HG03521 (cell line): ENCODE results near the gene ISM1.
A peak's percentile ranks its signal among the peaks of the same experiment; 100 is the strongest.

ENCODE experiments used
- ATAC-seq: cut with Tn5 transposase; IDR thresholded peaks from one replicate; pipeline ENCODE4 v1.9.1; 2021; ENCODE audit warnings: mild to moderate bottlenecking, moderate library complexity; ENCODE audit not compliant: unreplicated experiment

Gene ISM1

DNA sequence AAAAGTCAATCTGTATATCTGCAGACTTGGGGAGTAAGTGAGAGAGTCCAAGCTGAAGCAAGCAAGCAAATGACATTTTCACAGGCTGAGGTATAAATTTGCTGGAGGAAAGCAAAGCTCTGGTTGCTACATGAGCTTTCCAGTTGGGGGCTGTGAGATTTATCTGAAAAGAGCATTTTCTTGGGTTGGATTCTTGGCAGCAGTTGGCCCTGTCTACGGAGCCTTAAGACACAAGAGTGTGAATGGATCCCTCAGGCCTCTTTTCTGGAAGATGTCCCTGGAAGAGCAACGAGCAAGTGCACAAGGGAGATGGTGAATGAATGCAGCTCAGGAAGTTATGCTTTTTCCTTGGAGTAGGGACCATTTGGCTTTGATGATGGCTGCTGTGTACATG is 30.8 kb downstream of the ISM1 start:
- no peak for ATAC-seq

DNA sequence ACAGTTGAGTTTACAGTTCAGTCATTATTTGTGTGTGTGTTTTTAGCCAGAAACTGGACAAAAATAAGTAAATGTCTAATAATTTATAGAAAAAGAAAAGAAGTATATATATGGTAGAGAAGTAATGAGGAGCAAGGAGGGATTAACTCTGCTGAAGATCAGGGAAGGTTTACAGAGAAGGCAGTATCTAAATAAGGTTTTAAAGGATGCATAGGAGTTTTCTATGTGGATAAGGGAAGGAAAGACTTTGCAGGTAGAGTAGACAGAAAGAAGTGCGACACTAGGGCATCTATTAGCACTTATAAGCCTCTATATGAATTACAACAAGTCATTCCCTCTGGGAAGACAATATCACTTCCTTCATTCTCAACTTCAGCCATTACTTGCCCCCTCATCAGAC is 34.3 kb downstream of the ISM1 start:
- ATAC-seq, result no peak

DNA sequence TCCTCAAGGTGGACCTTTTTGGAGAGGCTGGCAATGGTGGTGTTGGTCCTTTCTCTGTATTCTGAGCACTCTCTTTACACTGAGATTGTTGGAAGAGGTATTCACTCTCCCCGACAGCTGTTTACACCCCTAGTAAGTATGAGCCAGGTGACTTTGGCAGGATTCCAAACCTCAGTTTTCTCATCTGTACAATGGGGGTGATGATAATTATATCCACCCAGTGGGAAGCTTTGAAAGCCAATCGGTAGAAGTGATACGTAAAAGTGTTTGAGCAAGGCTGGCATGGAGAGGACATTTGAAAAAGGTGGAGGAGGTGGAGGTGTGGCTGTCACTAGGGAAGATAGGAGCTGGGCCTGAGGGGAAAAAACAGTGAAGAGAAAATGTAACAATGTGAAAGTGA is 35.5 kb downstream of the ISM1 start:
- ATAC-seq, result no peak

DNA sequence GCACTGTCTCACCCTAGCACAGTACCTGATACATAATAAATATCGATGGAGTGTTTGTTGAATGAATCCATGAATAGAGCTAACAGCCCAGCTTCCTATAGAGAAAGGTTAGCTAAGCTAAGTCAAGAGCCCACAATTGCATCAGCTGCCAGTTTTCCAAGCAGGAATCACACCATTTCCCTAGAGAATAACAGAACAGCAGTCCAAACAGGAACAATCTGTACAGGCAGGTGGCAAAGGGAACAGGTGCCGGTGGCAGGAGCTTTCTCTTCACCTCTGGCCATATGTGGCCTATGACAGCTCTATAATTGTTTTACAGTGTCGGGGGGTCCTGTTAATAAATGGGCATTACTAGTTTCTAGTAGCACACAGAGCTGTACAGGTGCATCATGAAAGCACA is 38.8 kb downstream of the ISM1 start:
- no peak for ATAC-seq

DNA sequence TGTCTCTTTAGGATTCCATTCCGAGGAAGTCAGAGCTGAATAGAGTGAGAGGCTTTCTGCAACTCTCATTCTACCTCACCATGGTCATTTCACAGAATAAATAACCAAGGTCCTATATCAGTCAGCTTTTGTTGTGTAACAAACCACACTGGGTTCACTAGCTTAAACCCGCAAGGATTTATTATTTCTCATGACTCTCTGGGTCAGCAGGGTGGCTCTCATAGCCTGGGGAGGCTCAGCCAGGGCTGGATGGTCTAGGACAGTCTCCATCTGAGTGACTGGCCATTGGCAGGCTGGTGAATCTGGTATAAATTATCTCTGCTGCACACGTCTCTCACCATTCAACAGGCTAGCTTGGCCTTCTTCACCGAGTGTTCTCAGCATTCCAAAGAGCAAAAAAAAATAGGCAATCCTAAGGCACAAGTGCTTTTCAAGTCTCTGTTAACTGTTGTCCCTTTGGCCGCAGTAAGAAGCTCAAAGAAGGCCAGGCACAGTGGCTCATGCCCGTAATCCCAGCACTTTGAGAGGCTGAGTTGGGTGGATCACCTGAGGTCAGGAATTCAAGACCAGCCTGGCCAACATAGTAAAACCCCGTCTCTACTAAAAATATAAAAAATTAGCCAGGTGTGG is 39.7 kb downstream of the ISM1 start:
- no peak for ATAC-seq

DNA sequence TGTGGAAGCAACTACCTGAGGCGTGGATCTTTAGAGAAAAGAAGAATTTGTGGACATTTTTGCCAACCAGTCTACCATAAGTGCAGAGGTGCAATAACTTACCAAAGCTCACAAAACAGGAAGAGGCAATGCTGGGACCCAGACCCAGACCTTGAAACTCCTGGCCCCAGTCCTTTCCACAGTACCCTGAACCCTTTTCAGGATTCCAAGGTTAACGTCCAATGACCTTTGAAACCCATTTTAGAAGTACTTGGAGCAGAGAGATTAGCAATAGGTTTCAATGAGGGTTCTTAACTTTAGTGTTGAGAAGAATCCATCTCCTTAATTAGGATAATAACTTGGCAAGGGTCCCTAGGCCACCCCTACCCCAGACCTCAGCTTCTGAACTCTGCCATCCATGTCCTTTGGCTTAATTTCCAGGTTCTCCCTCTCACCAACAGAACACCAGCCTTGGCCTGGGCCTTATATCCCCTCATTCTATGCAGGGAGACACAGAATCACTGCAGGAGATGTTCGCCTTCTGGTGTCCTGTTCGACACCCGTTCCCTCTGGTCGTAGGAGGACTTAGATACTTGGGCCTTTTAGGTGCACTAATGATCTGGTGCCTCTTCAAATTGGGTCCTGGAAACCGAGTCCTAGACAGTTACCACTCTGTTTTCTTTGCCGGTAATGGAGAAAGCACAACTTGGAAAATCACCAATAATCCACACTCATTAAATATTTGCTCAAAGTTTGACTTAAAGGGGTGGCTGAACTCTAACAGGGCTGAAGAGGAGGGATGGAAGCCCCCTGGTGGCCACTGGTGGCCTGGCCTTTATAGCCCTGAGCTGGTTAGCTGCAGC is 40.6 kb downstream of the ISM1 start:
- ATAC-seq, result peak; percentile 66

DNA sequence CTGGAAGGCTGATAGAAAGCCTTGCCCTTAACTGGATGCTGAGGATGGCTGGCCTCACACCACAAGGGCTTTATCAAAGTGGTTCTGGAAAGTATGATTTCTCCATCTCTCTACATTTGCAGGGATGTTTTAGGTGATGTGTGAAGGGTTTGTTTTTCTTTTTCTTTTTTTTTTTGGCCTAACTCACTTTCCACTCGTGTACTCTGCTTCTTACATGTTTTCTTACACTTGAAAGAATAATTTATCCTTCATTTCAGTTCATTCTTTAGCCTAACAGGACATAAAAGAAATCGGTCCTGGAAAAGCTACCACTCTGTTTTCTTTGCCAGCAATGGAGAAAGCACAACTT is 41.2 kb downstream of the ISM1 start:
- ATAC-seq, result no peak

DNA sequence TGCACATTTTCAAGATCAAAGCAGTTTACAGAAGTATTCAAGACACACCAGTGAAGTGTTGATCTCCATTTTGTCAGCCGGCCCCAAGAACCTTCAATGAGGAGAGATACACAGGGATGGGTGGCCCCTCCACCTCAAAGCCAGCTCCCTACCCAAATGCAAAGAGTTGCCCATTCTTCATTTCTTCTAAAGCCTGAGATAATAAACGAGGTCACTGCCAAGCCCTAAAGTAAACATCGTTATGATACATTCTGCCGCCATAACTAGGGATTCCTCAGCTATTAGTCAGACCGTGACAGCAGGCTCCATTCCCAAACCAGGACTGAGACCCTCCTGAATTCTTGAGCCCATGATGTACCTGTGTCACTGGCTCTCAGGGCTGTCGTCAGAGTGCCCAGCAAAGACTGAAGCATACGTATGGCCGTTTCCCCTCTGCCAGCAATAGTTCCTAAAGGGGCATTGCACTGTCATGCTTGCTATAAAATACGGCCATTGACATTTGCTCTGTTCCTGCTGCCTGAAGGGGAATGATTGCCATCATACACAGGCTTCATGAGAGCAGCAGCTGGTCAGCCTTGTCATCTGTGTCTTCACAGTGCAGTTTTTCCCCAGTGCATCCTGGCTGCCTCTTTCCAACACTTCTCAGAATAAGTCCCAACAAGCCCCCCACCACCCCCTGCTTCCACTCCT is 41.7 kb downstream of the ISM1 start:
- no peak for ATAC-seq

DNA sequence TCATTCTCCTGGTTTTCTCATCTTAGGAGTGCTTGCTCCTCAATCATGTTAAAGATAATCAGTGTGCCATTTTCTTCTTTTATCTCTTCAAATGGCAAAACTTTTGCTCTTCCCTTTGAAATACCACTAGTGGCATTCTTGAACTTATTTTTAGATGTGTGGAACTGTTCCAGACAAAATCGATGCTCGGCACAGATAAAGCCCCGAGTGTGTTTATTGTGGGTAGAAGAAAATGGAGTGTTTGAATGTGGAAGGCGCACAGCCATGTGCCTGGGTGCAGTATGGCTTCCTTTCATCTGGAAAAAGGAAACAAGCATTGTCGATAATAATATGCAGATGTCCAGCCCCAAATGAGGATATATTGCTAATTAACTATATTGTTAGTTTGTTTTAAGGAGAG is 42.4 kb downstream of the ISM1 start:
- no peak for ATAC-seq

DNA sequence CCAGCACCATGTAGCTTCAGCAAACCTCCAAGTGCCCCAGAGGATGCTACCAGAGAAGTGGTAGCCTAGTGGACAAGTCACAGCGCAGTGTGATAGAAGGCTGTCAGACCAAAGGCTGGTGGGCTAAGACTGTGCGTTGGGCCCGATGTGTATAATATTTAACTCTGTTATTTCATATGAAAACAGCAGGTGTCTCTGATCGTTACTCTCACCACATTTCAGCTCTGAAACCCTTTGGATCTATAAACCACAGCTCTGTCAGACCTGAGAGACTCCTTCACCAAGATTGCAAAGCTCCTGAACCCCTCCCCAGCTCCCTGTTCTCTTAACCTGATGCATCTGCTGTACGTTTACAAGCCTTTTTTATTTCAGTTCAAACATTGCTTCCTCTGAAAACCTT is 43.8 kb downstream of the ISM1 start:
- no peak for ATAC-seq

DNA sequence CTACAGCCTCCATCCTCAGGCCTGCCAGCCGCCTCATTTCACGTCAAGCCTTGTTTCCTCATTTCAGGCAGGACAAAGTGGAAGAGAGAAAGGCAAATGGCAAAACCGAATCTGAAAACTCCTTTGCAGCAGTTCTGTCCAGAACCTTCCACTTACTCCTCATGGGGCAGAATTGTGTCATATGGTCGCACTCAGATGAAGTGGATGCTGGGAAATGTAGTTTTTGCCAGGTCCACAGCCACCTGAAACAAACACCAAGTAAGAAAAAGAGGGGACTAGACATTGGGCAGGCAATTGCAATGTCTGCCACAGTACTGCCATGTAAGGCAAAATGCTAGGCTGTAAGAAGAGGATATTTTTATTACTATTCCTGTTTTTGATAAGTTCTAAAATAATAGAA is 44.9 kb downstream of the ISM1 start:
- no peak for ATAC-seq

DNA sequence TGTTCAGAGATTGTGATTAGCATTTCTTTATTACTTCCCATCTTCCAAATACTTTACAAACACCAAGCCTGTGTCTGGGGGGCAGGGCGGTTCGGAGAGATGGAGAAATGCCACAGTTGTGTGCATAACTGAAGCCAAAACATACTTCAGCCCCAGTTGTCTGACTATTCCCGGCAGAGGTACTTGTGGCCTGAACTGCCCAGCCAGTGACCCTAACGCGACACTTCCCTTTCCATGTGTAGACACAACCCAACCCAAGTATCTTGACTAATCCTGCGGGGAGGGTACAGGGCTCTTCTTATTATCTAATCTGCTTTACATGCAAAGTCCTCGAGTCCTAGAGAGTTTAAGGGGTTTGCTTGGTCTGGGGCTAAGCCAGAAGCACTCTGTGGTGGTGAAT is 46.2 kb downstream of the ISM1 start:
- no peak for ATAC-seq

DNA sequence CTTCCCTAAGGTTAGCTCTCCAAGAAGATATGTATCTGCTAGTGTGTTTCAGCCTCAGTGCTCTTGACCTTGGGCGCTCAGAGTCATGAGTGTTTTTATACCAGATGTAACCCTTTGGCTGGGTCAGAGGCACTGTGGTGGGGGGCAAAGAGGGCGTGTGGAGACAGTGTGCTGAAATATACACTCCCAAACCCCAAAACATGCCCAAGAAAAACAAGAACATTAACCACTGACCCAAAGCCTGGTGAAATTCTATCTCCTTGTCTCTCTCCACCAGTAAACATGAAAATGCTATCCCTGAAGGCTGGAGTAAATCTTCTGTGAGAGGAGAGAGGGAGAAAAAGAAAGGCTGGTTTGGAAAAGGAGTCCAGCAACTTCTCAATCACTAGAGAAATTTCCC is 47.9 kb downstream of the ISM1 start:
- no peak for ATAC-seq

DNA sequence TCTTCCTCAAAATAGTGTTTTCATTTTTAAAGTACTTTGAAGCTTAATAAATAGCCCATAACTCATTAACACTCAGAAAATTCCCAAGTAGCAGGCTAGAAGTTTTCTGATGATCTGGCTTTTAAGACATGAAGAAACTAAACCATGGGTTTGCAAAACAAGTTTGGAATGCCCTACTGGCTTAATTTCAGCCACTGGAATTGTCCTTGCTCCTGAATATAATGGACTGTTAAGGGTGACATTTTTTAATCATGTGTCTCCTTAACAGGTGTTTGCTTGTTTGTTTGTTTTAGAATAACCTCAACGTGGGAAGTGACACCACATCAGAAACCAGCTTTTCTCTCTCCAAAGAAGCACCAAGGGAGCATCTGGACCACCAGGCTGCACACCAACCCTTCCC is 49.1 kb downstream of the ISM1 start:
- no peak for ATAC-seq

DNA sequence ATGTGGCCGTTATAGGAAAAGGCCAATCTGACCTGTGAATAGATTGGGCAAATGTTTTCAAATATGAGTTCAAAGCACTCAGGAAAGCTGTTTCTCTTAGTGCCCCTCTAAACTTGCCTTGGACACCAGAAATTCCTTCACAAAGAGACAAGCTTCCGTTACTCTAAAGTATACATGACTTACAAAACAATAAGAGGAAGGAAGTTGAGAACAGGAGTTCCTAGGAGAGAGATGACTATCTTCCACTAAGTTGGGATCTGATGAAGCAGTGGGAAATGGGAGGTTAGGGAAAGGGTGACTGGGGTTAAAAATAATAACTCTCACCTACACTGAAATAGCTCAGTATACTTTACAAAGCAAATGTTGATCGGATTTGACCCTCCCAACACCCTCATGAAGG is 50.0 kb downstream of the ISM1 start:
- ATAC-seq, result no peak

DNA sequence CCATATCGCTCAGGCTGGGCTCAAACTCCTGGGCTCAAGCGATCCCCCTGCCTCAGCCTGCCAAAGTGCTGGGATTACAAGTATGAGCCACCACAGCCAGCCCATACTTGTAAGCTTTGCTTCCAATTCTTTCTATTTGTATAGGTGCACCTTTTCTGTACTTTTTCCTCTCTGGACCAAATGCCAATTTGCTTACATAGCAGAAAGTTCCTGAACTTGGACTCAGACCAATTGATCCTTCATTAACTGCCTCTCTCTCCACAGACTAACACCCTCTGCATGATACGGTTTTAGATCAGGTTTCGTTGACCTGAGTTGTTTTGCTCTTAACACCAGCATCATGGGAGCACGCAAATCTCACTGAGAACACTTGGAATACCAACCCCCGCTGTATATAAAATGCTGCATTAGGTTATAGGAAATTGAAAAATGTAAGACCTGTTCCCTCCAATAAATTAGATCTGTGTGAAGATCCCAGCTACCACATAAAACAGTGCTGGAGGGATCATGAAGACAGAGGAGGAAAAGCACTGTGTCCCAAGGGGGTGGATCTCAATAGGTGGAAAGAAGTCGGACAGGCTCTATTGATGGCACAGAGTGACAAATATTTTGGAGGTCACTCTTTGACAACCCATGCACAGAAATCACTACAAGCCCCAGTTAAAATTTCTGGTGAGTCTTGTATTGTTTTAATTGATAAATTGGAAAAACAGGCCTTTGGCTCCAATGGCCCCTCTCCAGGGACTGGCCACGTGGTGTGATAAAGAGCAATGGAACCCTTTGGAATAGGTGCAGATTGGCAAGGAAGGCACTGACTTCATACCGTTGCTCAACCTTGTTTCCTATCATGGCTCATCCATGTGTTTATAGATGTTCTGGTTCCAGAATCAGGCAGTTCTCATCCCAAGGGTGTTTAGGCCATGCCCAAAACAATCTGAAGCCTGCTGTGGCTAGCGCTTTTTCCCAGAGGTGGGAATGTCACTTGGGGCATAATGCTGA is 51.2 kb downstream of the ISM1 start:
- no peak for ATAC-seq

DNA sequence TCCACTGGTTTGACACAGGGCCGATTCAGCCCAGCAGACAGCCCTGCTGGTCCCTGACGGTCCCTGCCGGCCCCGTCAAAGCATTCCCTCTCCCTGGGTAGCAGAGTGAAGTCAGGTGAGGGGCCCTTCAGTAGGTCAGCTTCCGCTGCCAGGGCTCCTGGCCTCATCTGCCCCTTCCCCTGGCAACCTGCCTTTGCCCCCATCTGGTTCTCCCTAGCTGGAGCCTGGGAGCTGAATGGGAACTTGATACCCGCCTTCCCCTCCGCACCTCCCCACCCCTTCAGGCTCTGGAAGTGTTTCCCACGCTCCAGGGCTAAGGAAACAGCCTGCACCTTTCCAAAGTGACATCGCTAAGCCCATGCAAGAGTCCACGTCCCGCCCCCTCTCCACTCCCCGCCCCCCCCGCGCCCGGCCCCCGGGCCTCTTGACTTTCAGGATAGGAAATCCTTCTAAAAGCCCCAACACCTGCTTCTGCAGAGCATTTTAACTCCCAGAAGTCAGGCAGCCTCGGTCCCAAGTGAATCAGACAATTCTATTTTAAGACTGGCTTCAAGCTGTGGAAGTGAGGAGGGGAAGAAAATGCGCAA is 53.3 kb downstream of the ISM1 start:
- no peak for ATAC-seq

DNA sequence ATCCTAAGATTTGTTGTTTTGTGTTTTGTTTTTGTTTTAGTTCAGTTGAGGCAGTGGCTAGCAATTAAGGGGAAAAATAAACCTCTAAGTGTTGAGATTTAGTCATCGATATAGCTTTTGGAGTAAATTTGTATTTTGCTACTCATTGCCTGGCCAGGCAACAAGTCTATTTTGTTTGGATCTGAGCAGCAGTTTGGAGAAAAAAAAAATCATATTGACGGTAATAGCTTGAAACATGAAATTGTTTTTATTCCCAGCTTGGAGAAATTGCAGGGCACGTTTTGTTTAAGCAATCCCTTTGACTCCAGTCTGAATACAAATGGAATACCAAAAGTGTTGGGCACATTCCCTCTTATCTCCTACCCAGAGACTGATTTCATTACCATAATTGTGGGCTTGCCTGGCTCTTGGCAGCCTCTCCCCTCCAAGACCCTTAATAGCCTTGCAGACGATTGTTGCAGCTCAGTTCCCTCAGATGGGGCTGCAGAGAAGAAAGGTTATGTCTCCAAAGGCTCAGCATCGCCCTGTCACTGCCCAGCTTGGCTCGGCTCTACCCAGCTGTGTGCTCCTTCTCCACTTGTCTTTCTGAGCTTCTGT is 56.0 kb downstream of the ISM1 start:
- no peak for ATAC-seq

DNA sequence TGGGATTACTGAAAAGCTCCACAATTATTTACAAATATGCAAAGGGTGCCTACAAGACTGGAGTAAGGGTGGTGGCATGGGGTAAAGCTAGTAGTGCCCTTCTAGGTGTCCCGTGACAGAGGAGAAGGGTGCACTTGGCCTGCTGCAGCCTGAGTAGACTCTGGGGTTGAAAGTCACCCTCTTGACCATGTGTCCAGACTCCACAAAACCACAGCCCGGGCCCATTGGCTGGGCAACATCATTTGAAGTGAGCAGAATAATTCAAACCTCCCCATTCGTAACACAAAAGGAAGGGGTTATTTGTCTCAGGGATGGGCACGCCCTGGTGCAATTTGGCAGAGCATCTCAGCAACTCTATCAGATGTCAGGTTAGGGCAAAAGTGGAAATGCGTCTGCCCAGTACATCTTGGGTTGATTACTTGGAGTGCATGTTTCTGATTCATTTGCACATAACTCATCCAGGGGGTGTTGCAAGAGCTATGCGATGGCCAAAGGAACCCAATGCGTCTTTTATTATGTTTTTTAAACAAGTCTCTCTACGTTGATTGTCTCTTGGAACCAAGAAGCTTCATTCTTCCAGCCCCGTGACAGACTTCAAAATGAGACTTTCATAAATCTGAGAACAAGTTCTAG is 56.7 kb downstream of the ISM1 start:
- no peak for ATAC-seq
